Esophagus squamous epithelium (tissue), 5 donors: ENCODE measurements around the gene C19orf81. TPM values are rescaled to one million over a fixed set of nuclear protein-coding genes. Genes with fewer than 3 reads are reported as not detected.

Experiments used
- DNase-seq: peaks from one replicate; lab custom pipeline; 2025; lab: John Stamatoyannopoulos, UW
- H3K27ac ChIP-seq, 4 donors: fragments of 200-600 bp; sonication (generic); one replicate each; pipeline ENCODE4 v1.5.1; 2016 to 2019; ENCODE audit warnings: mild to moderate bottlenecking in 1 of 4
- H3K27me3 ChIP-seq, 4 donors: fragments of 200-600 bp; sonication (generic); 1 replicate in 3 of 4; 2 replicates in 1 of 4; pipeline versions ENCODE4 v1.5.1 to v1.6.0; 2017 to 2021; ENCODE audit warnings: antibody characterized with exemption in 1 of 4
- H3K36me3 ChIP-seq, 3 donors: fragments of 200-600 bp; sonication (generic); one replicate each; pipeline ENCODE4 v1.5.1; 2016 to 2019
- H3K4me1 ChIP-seq, 3 donors: fragments of 200-600 bp; sonication (generic); one replicate each; pipeline ENCODE4 v1.5.1; 2017 to 2019
- H3K4me3 ChIP-seq, 4 donors: fragments of 200-600 bp; sonication (generic); 1 replicate in 3 of 4; 2 replicates in 1 of 4; pipeline ENCODE4 v1.5.1; 2016 to 2019; ENCODE audit warnings: mild to moderate bottlenecking in 2 of 4, moderate library complexity in 1 of 4
- H3K9me3 ChIP-seq, 3 donors: fragments of 200-600 bp; sonication (generic); one replicate each; pipeline ENCODE4 v1.5.1; 2016 to 2019
- CTCF ChIP-seq, 6 experiments: fragments of 450-650 bp in 4 of 6; fragments of 200-600 bp in 2 of 6; sonication (generic) in 2 of 6; IDR thresholded peaks; one replicate each; pipeline ENCODE4 v1.5.1; 2016 to 2019; ENCODE audit warnings: antibody characterized with exemption in 6 of 6, mild to moderate bottlenecking in 4 of 6, moderate library complexity in 4 of 6
- POLR2A ChIP-seq, 4 donors: fragments of 450-650 bp; IDR thresholded peaks; one replicate each; pipeline ENCODE4 v1.6.1; 2017; ENCODE audit warnings: antibody characterized with exemption in 4 of 4, mild to moderate bottlenecking in 4 of 4, moderate library complexity in 3 of 4
- WGBS, 2 donors: methylation state at CpG; one replicate each; pipeline ENCODE4 v1.1.5; 2018; 5-methylcytosine and 5-hydroxymethylcytosine counted together
- intact Hi-C: fragments of 100-400 bp; cut with DNase I; formaldehyde crosslinking; loops from one replicate; pipeline ENCODE4 v1.15.0; 2022
- total RNA-seq, 4 donors: library from RNA; depleted of rRNA; stranded (reverse); fragments of >200 nt; gene quantifications; one replicate each; pipeline ENCODE4 v1.1.0, GENCODE V29; 2016
- donor health status: DM: yes; HTN: yes; CAD: no.

C19orf81 gene
- total RNA-seq, 4 donors from 2014 or later, result not detected

DNA sequence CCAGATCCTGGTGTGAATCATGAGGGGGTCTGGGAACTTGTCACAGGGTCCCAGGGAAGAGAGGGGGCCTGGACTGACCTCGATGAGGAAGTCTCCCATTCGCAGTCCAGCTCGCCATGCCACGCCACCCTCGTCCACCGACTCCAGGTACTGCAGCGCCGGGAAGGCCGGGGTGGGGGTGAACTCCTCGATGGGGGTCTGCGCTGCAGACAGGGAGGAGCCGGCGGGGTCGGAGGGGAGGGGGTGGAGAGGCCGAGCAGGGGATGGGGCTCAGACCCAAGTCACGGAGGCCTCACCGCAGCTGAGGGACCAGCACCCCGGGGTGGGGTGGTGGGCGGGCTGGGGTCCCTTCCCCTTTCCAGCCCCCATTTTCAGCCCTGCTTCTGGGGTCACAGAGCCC is 39.5 kb downstream of the C19orf81 start:
- H3K9me3 ChIP-seq, result no peaks in the 10 kb centered on the region
- intact Hi-C loops, result no loop called here
- no peak for TF ChIP-seq POLR2A (IDR thresholded peaks at IDR 0.05)
- no peak for TF ChIP-seq CTCF (IDR thresholded peaks at IDR 0.05)
- peaks cover 0 to 97% (median 11%) of the 10 kb centered on the region in 4 donors for H3K27me3 ChIP-seq
- 60 to 66% methylated on average over 7 to 8 of the region's 19 CpGs for WGBS, 2 donors
- DNase-seq, result no peak
- no peak overlapping the region for H3K4me3 ChIP-seq
- H3K4me1 ChIP-seq, result no peaks in the 10 kb centered on the region
- no peaks in the 10 kb centered on the region for H3K36me3 ChIP-seq
- no peak overlapping the region for H3K27ac ChIP-seq

DNA sequence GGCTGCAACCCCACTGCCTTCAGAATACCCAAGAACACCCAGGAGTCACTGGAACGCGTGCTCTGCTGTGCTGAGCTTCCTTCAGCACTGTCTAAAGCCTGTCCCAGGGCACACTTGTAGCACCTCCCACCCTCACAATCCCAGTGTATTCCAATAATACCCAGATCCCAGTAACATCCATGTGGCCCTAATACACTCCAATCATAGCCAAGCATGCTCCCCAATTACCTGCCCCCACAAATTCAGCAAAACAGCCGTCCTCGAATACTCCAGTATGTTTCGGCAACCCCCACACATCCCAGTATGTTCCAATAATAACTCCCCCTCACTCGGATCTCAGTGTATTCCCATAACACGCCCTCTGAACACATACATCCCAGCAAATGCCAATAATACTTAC is 41.2 kb downstream of the C19orf81 start:
- no peak for DNase-seq
- intact Hi-C loops, result no loop called here
- no peak overlapping the region for H3K4me3 ChIP-seq
- peaks cover 0 to 97% (median 17%) of the 10 kb centered on the region in 4 donors for H3K27me3 ChIP-seq
- TF ChIP-seq CTCF (IDR thresholded peaks at IDR 0.05), result no peak
- no peak for TF ChIP-seq POLR2A (IDR thresholded peaks at IDR 0.05)
- no peaks in the 10 kb centered on the region for H3K36me3 ChIP-seq
- peaks cover 0 to 3% (median 0%) of the 10 kb centered on the region in 3 donors for H3K4me1 ChIP-seq
- H3K9me3 ChIP-seq, result no peaks in the 10 kb centered on the region
- WGBS, 2 donors, result 64 to 79% methylated on average over 7 of the region's 7 CpGs
- H3K27ac ChIP-seq, result no peak overlapping the region

GRCh38 chr19:50693064-50693975 is 44.1 kb downstream of the C19orf81 start:
- WGBS, 2 donors, result 9 to 10% methylated on average over 7 to 9 of the region's 23 CpGs
- no peak overlapping the region for H3K27ac ChIP-seq
- peaks cover 0 to 97% (median 15%) of the 10 kb centered on the region in 4 donors for H3K27me3 ChIP-seq
- TF ChIP-seq CTCF (IDR thresholded peaks at IDR 0.05), result no peak
- no peak for TF ChIP-seq POLR2A (IDR thresholded peaks at IDR 0.05)
- DNase-seq, result no peak
- H3K4me1 ChIP-seq, result peaks cover 0 to 6% (median 0%) of the 10 kb centered on the region in 3 donors
- no peaks in the 10 kb centered on the region for H3K36me3 ChIP-seq
- no peaks in the 10 kb centered on the region for H3K9me3 ChIP-seq
- intact Hi-C loops, result no loop called here
- no peak overlapping the region for H3K4me3 ChIP-seq

DNA sequence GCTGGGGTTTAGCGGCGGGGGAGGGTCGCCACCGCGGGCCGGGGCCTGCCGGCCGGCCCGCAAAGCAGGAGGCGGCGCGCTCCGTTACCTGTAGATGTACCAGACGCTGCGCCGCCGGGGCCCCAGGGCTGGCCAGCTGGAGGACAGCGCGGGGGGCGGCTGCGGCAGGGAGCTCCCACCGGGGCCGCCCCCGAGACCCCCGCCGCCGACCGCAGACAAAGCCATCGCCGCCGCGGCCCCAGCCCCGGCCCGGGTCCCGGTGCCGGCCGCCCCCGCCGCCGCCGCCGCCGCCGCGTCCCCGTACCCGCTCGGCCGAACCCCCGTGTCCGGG is 45.5 kb downstream of the C19orf81 start:
- no peak for DNase-seq
- TF ChIP-seq CTCF (IDR thresholded peaks at IDR 0.05) (no peak), POLR2A (IDR thresholded peaks at IDR 0.05) (no peak)
- peaks cover 0 to 95% (median 15%) of the 10 kb centered on the region in 4 donors for H3K27me3 ChIP-seq
- intact Hi-C loops, result no loop called here
- H3K4me3 ChIP-seq, result no peak overlapping the region
- no peaks in the 10 kb centered on the region for H3K9me3 ChIP-seq
- H3K27ac ChIP-seq, result no peak overlapping the region
- no peaks in the 10 kb centered on the region for H3K36me3 ChIP-seq
- WGBS, 2 donors, result 0 to 2% methylated on average over 1 to 9 of the region's 51 CpGs
- peaks cover 0 to 6% (median 0%) of the 10 kb centered on the region in 3 donors for H3K4me1 ChIP-seq
